Lung (tissue), 12 donors: Measurements from ENCODE around the gene NPIPA5. TPM values are rescaled to one million over a fixed set of nuclear protein-coding genes. Genes with fewer than 3 reads are reported as not detected.
A peak's percentile ranks its signal among the peaks of the same experiment; 100 is the strongest.
"Not testable (repeated sequence)": the region's sequence is repeated elsewhere in the genome, so short reads cannot be mapped to it uniquely, and the experiment has no call there.

Source experiments
- ATAC-seq: fragments of 200-7000 bp; cut with Tn5 transposase; one replicate; pipeline ENCODE4 v1.9.1; 2020; ENCODE audit warnings: moderate number of reproducible peaks; ENCODE audit not compliant: insufficient read depth, low FRiP score
- DNase-seq, 3 donors: peaks; one replicate each; pipeline ENCODE4 v3.0.0-alpha.2; 2013 to 2017
- H3K27ac ChIP-seq, 2 donors: one replicate each; pipeline ENCODE4 v1.5.1; 2013; ENCODE audit warnings: mild to moderate bottlenecking in 2 of 2, moderate library complexity in 2 of 2, control low read depth in 1 of 2, inconsistent platforms in 1 of 2, low read depth in 1 of 2, low read length in 1 of 2
- H3K27me3 ChIP-seq, 3 donors: one replicate each; pipeline ENCODE4 v1.5.1; 2013; ENCODE audit warnings: low read length in 2 of 3; ENCODE audit not compliant: control insufficient read depth in 3 of 3, insufficient read depth in 3 of 3
- H3K36me3 ChIP-seq, 4 donors: one replicate each; pipeline ENCODE4 v1.5.1; 2013; ENCODE audit warnings: low read length in 4 of 4, mild to moderate bottlenecking in 1 of 4, moderate library complexity in 1 of 4; ENCODE audit not compliant: control insufficient read depth in 4 of 4, insufficient read depth in 4 of 4
- H3K4me1 ChIP-seq, 5 donors: one replicate each; pipeline ENCODE4 v1.5.1; 2013; ENCODE audit warnings: low read length in 5 of 5, mild to moderate bottlenecking in 2 of 5, moderate library complexity in 1 of 5; ENCODE audit not compliant: control insufficient read depth in 5 of 5, insufficient read depth in 5 of 5
- H3K4me3 ChIP-seq: one replicate; pipeline ENCODE4 v1.5.1; 2013; ENCODE audit warnings: mild to moderate bottlenecking, control low read depth, moderate library complexity
- H3K9ac ChIP-seq, 2 donors: one replicate each; pipeline ENCODE4 v1.5.1; 2013; ENCODE audit warnings: low read length in 2 of 2, control low read depth in 1 of 2; ENCODE audit not compliant: insufficient read depth in 1 of 2
- H3K9me3 ChIP-seq, 4 donors: one replicate each; pipeline ENCODE4 v1.5.1; 2013; ENCODE audit warnings: low read length in 3 of 4, mild to moderate bottlenecking in 1 of 4, moderate library complexity in 1 of 4; ENCODE audit not compliant: control insufficient read depth in 4 of 4, insufficient read depth in 3 of 4
- WGBS, 2 donors: extraction: QIAGEN DNeasy Blood & Tissue Kit; methylation state at CpG; one replicate each; pipeline ENCODE4 v1.1.7; 2013; 5-methylcytosine and 5-hydroxymethylcytosine counted together
- polyA plus RNA-seq, 2 donors: library from polyadenylated mRNA; stranded (reverse); fragments of 200-250 nt; gene quantifications; one replicate each; pipeline ENCODE4 v1.2.1, GENCODE V29; 2013
- total RNA-seq, 2 donors: library from RNA; depleted of rRNA in 1 of 2; stranded (reverse); fragments of >200 nt in 1 of 2; gene quantifications; one replicate each; pipeline ENCODE4 v1.2.1, GENCODE V29; 2014 to 2021
- TF ChIP-seq, protein P1 (sequence below): IDR thresholded peaks from 2 replicates; pipeline ENCODE4 v1.5.1; 2012; ENCODE audit warnings: mild to moderate bottlenecking; ENCODE audit errors: control extremely low read depth, extremely low read depth
- donor health status: control.
- donor health status: control.
- donor health status: Bipolar disorder and iron deficiency.
- donor health status: healthy.
- donor health status: DM: yes; HTN: yes; CAD: no.

NPIPA5 gene
- total and polyA plus RNA-seq, 4 donors = 2.4 to 28.8 (median 8.3) TPM; not detected in 1

DNA sequence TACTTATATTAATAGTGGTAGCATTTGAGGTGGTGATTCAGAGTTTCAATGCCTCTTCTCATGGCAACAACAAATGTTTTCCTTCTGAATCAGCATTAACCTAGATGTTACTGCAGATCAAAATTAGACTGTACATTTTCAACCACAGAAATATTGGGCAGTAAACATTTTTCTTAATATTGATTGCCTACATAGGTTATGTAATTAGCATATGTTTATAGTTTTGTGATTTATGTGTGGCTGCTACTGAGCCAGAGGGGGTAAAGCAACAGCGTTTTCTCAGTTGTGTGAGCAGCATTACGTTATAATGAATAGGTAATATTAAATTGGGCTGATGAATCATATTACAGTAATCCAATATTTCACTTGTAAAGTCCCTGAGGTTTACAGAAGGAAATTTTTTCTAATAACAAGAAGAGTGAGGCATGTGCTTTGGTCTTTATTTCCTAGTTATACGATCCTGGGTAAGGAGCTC is 37.5 kb upstream of the NPIPA5 start:
- Histone ChIP-seq H3K36me3 (no peaks in the 10 kb centered on the region), H3K4me3 (no peak overlapping the region), H3K9me3 (no peaks in the 10 kb centered on the region), H3K9ac (no peak overlapping the region), H3K27me3 (no peaks in the 10 kb centered on the region), H3K27ac (no peak overlapping the region), H3K4me1 (no peaks in the 10 kb centered on the region)
- WGBS, 2 donors = 69 to 82% methylated on average over 3 of the region's 3 CpGs
- ATAC-seq (no peak), DNase-seq (no peak)
- TF ChIP-seq, protein P1, sequence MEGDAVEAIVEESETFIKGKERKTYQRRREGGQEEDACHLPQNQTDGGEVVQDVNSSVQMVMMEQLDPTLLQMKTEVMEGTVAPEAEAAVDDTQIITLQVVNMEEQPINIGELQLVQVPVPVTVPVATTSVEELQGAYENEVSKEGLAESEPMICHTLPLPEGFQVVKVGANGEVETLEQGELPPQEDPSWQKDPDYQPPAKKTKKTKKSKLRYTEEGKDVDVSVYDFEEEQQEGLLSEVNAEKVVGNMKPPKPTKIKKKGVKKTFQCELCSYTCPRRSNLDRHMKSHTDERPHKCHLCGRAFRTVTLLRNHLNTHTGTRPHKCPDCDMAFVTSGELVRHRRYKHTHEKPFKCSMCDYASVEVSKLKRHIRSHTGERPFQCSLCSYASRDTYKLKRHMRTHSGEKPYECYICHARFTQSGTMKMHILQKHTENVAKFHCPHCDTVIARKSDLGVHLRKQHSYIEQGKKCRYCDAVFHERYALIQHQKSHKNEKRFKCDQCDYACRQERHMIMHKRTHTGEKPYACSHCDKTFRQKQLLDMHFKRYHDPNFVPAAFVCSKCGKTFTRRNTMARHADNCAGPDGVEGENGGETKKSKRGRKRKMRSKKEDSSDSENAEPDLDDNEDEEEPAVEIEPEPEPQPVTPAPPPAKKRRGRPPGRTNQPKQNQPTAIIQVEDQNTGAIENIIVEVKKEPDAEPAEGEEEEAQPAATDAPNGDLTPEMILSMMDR = no peak

DNA sequence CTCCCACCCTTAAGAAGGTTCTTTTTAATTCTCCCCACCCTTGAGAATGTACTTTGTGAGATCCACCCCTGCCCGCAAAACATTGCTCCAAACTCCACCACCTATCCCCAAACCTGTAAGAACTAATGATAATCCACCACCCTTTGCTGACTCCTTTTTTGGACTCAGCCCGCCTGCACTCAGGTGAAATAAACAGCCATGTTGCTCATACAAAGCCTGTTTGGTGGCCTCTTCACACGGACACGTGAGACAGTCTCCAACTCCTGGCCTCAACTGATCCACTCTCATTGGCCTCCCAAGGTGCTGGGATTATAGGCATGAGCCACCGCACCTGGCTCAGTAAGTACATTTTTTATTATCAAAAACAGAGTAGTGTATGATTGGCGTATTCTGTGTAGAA is 31.4 kb upstream of the NPIPA5 start:
- H3K27me3 ChIP-seq, H3K27ac ChIP-seq, H3K4me1 ChIP-seq, DNase-seq, H3K9ac ChIP-seq, H3K4me3 ChIP-seq, ATAC-seq, H3K9me3 ChIP-seq, H3K36me3 ChIP-seq: not testable (repeated sequence)
- WGBS, 2 donors = 90 to 96% methylated on average over 6 of the region's 6 CpGs

DNA sequence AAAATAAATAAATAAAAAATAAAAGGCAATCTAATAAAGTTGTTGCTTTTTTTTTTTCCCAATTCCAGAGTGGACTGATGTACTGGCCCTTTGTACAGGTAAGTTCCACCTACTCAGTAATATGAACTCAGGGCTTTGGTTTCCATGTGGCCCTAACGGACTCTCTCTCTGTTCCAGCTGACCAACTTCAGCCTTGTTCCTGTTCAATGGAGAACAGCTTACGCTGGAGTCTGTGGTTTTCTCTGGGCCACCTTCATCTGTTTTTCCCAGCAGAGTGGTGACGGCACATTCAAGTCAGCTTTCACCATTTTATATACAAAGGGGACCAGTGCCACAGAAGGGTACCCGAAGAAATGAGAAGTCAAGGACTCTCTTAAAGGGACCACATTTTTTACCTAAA is 29.7 kb upstream of the NPIPA5 start:
- not testable (repeated sequence) for ATAC-seq, H3K9me3 ChIP-seq, DNase-seq, H3K27me3 ChIP-seq, H3K4me3 ChIP-seq, H3K27ac ChIP-seq, H3K9ac ChIP-seq, H3K36me3 ChIP-seq, H3K4me1 ChIP-seq
- WGBS, 2 donors = 77 to 89% methylated on average over 4 of the region's 4 CpGs

DNA sequence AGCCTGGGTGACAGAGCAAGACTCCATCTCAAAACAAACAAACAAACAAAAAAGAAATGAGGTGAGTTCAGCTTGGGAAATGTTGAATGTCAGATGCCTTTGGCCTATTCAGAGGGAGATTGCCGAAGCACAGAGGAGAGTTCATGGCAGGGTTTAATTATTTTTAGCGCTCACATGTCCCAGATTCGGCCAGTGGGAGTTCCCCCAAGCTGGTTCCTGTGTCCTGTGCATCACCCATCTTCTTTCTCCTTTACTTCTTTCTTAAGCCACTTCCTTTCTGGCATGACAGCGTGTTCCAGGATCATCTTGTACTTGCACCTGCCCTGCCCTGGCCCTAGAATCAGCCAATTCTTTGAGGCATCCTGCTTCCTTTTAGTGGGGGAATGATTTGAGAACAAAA is 26.7 kb upstream of the NPIPA5 start:
- 61 to 67% methylated on average over 4 of the region's 4 CpGs for WGBS, 2 donors
- peak; percentile 69 for ATAC-seq
- Histone ChIP-seq H3K4me3 (no peak overlapping the region), H3K9me3 (no peaks in the 10 kb centered on the region), H3K27me3 (no peaks in the 10 kb centered on the region), H3K9ac (no peak overlapping the region), H3K4me1 (no peaks in the 10 kb centered on the region), H3K27ac (peak overlapping the region in 1 of 2 donors; percentile 62), H3K36me3 (no peaks in the 10 kb centered on the region)
- DNase-seq = peak in 1 of 3 donors; percentile 2
- TF ChIP-seq, protein P1 = no peak

DNA sequence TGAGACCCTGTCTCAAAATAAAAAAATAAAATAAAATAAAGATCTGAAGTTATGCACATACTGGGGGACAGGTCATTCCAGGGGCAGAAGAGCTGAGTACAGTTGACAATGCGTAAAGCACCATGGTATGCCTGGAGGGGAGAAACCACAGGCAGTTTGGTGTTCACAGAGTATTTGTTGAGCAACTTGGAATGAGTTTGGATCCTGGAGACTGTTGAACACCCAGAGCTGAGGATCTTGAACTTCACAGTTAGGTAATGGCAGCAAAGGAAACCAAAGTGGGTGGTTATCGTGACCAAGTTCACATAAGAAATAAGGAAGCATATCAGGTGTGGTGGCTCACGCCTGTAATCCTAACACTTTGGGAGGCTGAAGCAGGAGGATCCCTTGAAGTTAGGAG is 26.0 kb upstream of the NPIPA5 start:
- ATAC-seq, H3K9ac ChIP-seq, H3K27me3 ChIP-seq, DNase-seq, H3K4me1 ChIP-seq, H3K4me3 ChIP-seq, H3K9me3 ChIP-seq, H3K36me3 ChIP-seq: not testable (repeated sequence)
- 46 to 74% methylated on average over 3 of the region's 3 CpGs for WGBS, 2 donors
- peak overlapping the region in 1 of 2 donors; percentile 10 for H3K27ac ChIP-seq
